GM12878 (cell line): Measurements from ENCODE around the gene RAE1. TPM values are rescaled to one million over a fixed set of nuclear protein-coding genes. Genes with fewer than 3 reads are reported as not detected.

Source experiments
- ATAC-seq: fragments of 200-7000 bp; cut with Tn5 transposase; 3 replicates; pipeline ENCODE4 v1.9.1; 2020; ENCODE audit warnings: mild to moderate bottlenecking, moderate library complexity
- BruUV-seq: library from RNA; stranded (reverse); fragments of 400-500 nt; replicated peaks from 2 replicates; lab custom pipeline; 2021; lab: Mats Ljungman, UMichigan
- CTCF ChIA-PET: fragments of 300-600 bp; sonication (Branson Sonifier 250); formaldehyde crosslinking; extraction: SDS; loops from one replicate; lab custom pipeline; 2021; ENCODE audit warnings: inconsistent platforms; lab: Yijun Ruan, JAX
- POLR2A ChIA-PET: fragments of 350-600 bp; formaldehyde crosslinking; extraction: SDS; loops from one replicate; lab custom pipeline; 2021; ENCODE audit warnings: inconsistent platforms; lab: Charles Lee
- RAD21 ChIA-PET: fragments of 300-600 bp; sonication (Branson Sonifier 250); formaldehyde crosslinking; loops from one replicate; lab custom pipeline; 2023; ENCODE audit warnings: antibody characterized with exemption; ENCODE audit not compliant: unreplicated experiment; lab: Charles Lee
- SMC1A ChIA-PET: fragments of 300-600 bp; sonication (Branson Sonifier 250); formaldehyde crosslinking; loops from one replicate; lab custom pipeline; 2023; ENCODE audit not compliant: unreplicated experiment, uncharacterized antibody; lab: Charles Lee
- DNase-seq: peaks from one replicate; pipeline ENCODE4 v3.0.0-alpha.2; 2011; ENCODE audit warnings: low read depth, low spot score
- FAIRE-seq: peaks from 3 replicates; lab custom pipeline; 2011; peaks lifted over from hg19 to GRCh38; lab: Jason Lieb, UNC
- H2AFZ ChIP-seq: 2 replicates; pipeline ENCODE4 v1.6.0; 2011; ENCODE audit warnings: low read depth, low read length, control low read depth; ENCODE audit not compliant: control insufficient read depth
- H3K27ac ChIP-seq: 2 replicates; pipeline ENCODE4 v1.5.1; 2011; ENCODE audit warnings: control low read depth; ENCODE audit not compliant: control insufficient read depth, insufficient read depth
- H3K27me3 ChIP-seq, 2 experiments: replicated peaks in 1 of 2; 2 replicates each; pipeline versions ENCODE4 v1.6.0 to v1.6.1; 2011; ENCODE audit warnings: low read length in 1 of 2; ENCODE audit not compliant: control insufficient read depth in 2 of 2, insufficient read depth in 2 of 2
- H3K36me3 ChIP-seq, 2 experiments: 2 replicates each; pipeline ENCODE4 v1.5.1; 2011; ENCODE audit warnings: low read length in 1 of 2; ENCODE audit not compliant: control insufficient read depth in 2 of 2, insufficient read depth in 2 of 2
- H3K4me1 ChIP-seq: 2 replicates; pipeline ENCODE4 v1.6.1; 2011; ENCODE audit warnings: mild to moderate bottlenecking, low read length, moderate library complexity, mixed read lengths; ENCODE audit not compliant: control insufficient read depth, insufficient read depth
- H3K4me2 ChIP-seq: 2 replicates; pipeline ENCODE4 v1.6.0; 2011; ENCODE audit warnings: control low read depth; ENCODE audit not compliant: control insufficient read depth, insufficient read depth
- H3K4me3 ChIP-seq: fragments of 200-600 bp; sonication (generic); 2 replicates; pipeline ENCODE4 v1.5.1; 2016
- H3K79me2 ChIP-seq: 2 replicates; pipeline ENCODE4 v1.6.0; 2011; ENCODE audit warnings: low read length; ENCODE audit not compliant: control insufficient read depth, insufficient read depth
- H3K9ac ChIP-seq: 2 replicates; pipeline ENCODE4 v1.8.0; 2011; ENCODE audit warnings: low read length, control low read depth, mixed read lengths; ENCODE audit not compliant: control insufficient read depth, insufficient read depth
- H3K9me3 ChIP-seq: replicated peaks from 3 replicates; pipeline ENCODE4 v1.5.1; 2011; ENCODE audit warnings: mild to moderate bottlenecking, low read length; ENCODE audit not compliant: control insufficient read depth, insufficient read depth
- H4K20me1 ChIP-seq: 2 replicates; pipeline ENCODE4 v1.6.0; 2011; ENCODE audit not compliant: control insufficient read depth, insufficient read depth
- CEBPB ChIP-seq, 2 experiments: fragments of 150-350 bp in 1 of 2; IDR thresholded peaks; 2 replicates each; pipeline ENCODE4 v1.6.1; 2012 to 2014; ENCODE audit warnings: low read depth in 2 of 2, low read length in 2 of 2, borderline replicate concordance in 1 of 2, inconsistent platforms in 1 of 2
- NFXL1 ChIP-seq: fragments of 450-650 bp; IDR thresholded peaks from 2 replicates; pipeline ENCODE4 v1.6.1; 2017; ENCODE audit warnings: antibody characterized with exemption, mild to moderate bottlenecking, borderline replicate concordance
- SIN3A ChIP-seq: IDR thresholded peaks from 2 replicates; pipeline ENCODE4 v1.6.1; 2012; ENCODE audit warnings: low read depth, low read length, improper control_type of control experiment
- whole genome bisulfite sequencing: methylation state at CpG from one replicate; pipeline ENCODE4 v1.1.6; 2016; ENCODE audit warnings: low lambda C conversion rate; ENCODE audit not compliant: insufficient replicate concordance, insufficient coverage; ENCODE audit errors: missing lambda C conversion rate; 5-methylcytosine and 5-hydroxymethylcytosine counted together
- in situ Hi-C: fragments of 300-500 bp; cut with MboI; formaldehyde crosslinking; loops from 9 replicates; pipeline ENCODE4 v1.14.3; 2018; ENCODE audit warnings: mixed read lengths
- intact Hi-C: fragments of 100-400 bp; cut with micrococcal nuclease; formaldehyde crosslinking; loops from one replicate; pipeline ENCODE4 v1.14.2; 2022; ENCODE audit not compliant: unreplicated experiment
- polyA plus RNA-seq, 11 experiments: library from polyadenylated mRNA; depleted of rRNA in 4 of 11; unstranded in 6 of 11; stranded (reverse) in 5 of 11; fragments of >200 nt; fragmentation: Nextera tagmentation in 4 of 11; fragmentation: Illumina TruSeq in 1 of 11; extraction: Ambion mirVana in 4 of 11; extraction: Trizol in 1 of 11; gene quantifications; 1 replicate in 1 of 11; 2 replicates in 10 of 11; pipeline versions ENCODE4 v1.2.1 to v1.2.3, GENCODE V29; 2011 to 2016; ENCODE audit warnings: inconsistent platforms in 2 of 11, missing spikeins in 2 of 11, low read depth in 1 of 11
- total RNA-seq, 4 experiments: library from RNA; depleted of rRNA in 3 of 4; stranded (reverse); fragments of >200 nt in 3 of 4; fragmentation: Illumina TruSeq in 1 of 4; extraction: Trizol in 1 of 4; gene quantifications; 2 replicates each; pipeline versions ENCODE4 v1.2.1 to v1.2.3, GENCODE V29; 2013 to 2021

RAE1 gene
- total and polyA plus RNA-seq, 10 of the 15 experiments (the other 5 are each of a cell fraction or from before 2014, with no cell fraction given) = 28.7 to 107 (median 49.3) TPM

DNA sequence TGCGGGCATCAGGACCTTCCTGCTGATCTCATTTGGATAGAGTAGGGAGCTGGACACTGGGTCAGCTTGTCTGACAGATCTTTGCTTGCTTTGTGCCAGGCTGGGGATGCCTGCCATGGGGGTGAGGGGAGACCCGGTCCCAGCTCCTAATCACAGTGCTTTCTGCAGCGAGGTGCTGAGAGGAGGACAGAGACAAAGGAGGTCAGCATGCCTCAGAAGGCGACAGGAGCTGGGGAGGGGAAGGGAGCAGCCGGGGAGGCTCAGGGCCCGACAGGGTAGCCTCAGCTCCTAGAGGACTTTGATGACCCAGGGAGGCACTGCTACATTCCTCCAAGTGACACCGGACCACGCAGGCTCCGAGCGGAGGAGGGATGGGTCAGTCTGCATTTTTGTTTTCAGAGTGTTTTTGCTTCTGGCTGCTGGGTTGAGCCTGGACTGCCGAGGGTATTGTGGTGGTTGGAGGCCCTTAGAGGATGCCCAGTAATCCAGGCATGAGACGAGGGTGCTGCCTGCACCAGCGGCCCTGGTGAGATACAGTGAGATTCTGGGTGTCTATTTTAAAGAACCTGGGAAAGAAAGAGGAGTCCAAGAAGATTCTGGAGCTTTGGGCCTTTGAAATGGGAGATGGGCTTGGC lies 48.0 kb downstream of the RAE1 start:
- Histone ChIP-seq H3K27ac (peak overlapping the region; percentile 97), H3K36me3 (peaks cover 30 to 35% of the 10 kb centered on the region in 2 experiments), H2AFZ (no peak overlapping the region), H3K4me3 (peak overlapping the region; percentile 72), H3K9ac (peak overlapping the region; percentile 77), H4K20me1 (peaks cover 6% of the 10 kb centered on the region), H3K4me2 (peak overlapping the region; percentile 99), H3K4me1 (peaks cover 62% of the 10 kb centered on the region), H3K79me2 (peaks cover 87% of the 10 kb centered on the region), H3K9me3 (no peaks in the 10 kb centered on the region), H3K27me3 (no peaks in the 10 kb centered on the region)
- POLR2A ChIA-PET = interaction anchor here (0.5 to 6.9 kb wide), 14 partner anchors 10 to 220 kb away, joined by 3 to 58 read pairs (median 6); partner anchors contain the start of gene RBM38
- RAD21 ChIA-PET = interaction anchor here (0.6 to 4.8 kb wide), 14 partner anchors 9 to 220 kb away, joined by 3 to 52 read pairs (median 6); partner anchors contain the start of gene RBM38
- TF ChIP-seq SIN3A (0 out of 2 replicates have a peak, but pooled peaks have one; percentile 0), NFXL1 (no peak), CEBPB (IDR thresholded peaks at IDR 0.05; ENCODE audit: borderline replicate concordance in 1 of 2, low read depth in 2 of 2, low read length in 2 of 2) (no peak)
- CTCF ChIA-PET = interaction anchor here (0.6 to 4.4 kb wide), 20 partner anchors 9 to 221 kb away, joined by 3 to 28 read pairs (median 6); partner anchors contain the start of gene ZBP1
- ATAC-seq (no peak), DNase-seq (no peak), FAIRE-seq (peak; percentile 54)
- in situ Hi-C loops = loop anchor here (10.0 to 25.0 kb wide), 4 partner anchors 286 to 1606 kb away; partner anchors contain the start of genes CTSZ and STX16
- intact Hi-C loops = loop anchor here (1.0 to 10.0 kb wide), 5 partner anchors 10 to 286 kb away; no protein-coding TSS in a partner anchor
- BruUV-seq = TSS peak; percentile 93
- SMC1A ChIA-PET = interaction anchor here (0.7 to 4.7 kb wide), 21 partner anchors 9 to 220 kb away, joined by 3 to 29 read pairs (median 6); partner anchors contain the start of gene RBM38
- WGBS = 14% methylated on average over 13 of the region's 13 CpGs
